Parathyroid adenoma (tissue), 2 donors: ENCODE data around the gene CALY.

ENCODE experiments used
- H2AFZ ChIP-seq: fragments of 300-600 bp; sonication (generic); one replicate; pipeline ENCODE4 v1.7.0; 2017; ENCODE audit warnings: antibody characterized with exemption, mild to moderate bottlenecking
- H3K27ac ChIP-seq: fragments of 300-600 bp; sonication (generic); one replicate; pipeline ENCODE4 v1.7.0; 2017
- H3K27me3 ChIP-seq: fragments of 300-600 bp; sonication (generic); one replicate; pipeline ENCODE4 v1.7.0; 2017; ENCODE audit warnings: low read length; ENCODE audit not compliant: control insufficient read depth, insufficient read depth
- H3K36me3 ChIP-seq: fragments of 300-600 bp; sonication (generic); one replicate; pipeline ENCODE4 v1.7.0; 2017; ENCODE audit warnings: low read length; ENCODE audit not compliant: control insufficient read depth, insufficient read depth
- H3K4me1 ChIP-seq: fragments of 300-600 bp; sonication (generic); one replicate; pipeline ENCODE4 v1.7.0; 2017; ENCODE audit warnings: control low read depth
- H3K4me2 ChIP-seq: fragments of 300-600 bp; sonication (generic); one replicate; pipeline ENCODE4 v1.7.0; 2017; ENCODE audit warnings: low read length
- H3K4me3 ChIP-seq: fragments of 300-600 bp; sonication (generic); one replicate; pipeline ENCODE4 v1.7.0; 2017; ENCODE audit warnings: low read depth, low read length
- H3K79me2 ChIP-seq: fragments of 300-600 bp; sonication (generic); one replicate; pipeline ENCODE4 v1.7.0; 2017; ENCODE audit warnings: control low read depth
- H3K9ac ChIP-seq: fragments of 300-600 bp; sonication (generic); one replicate; pipeline ENCODE4 v1.7.0; 2017; ENCODE audit warnings: mild to moderate bottlenecking
- H3K9me3 ChIP-seq: fragments of 300-600 bp; sonication (generic); one replicate; pipeline ENCODE4 v1.7.0; 2017; ENCODE audit warnings: low read length; ENCODE audit not compliant: control insufficient read depth
- TF ChIP-seq, protein P1 (sequence below): fragments of 300-600 bp; sonication (generic); IDR thresholded peaks from one replicate; pipeline ENCODE4 v1.7.0; 2017; ENCODE audit warnings: antibody characterized with exemption, mild to moderate bottlenecking
- donor health status: primary hyperparathyroidism.

Gene CALY

DNA sequence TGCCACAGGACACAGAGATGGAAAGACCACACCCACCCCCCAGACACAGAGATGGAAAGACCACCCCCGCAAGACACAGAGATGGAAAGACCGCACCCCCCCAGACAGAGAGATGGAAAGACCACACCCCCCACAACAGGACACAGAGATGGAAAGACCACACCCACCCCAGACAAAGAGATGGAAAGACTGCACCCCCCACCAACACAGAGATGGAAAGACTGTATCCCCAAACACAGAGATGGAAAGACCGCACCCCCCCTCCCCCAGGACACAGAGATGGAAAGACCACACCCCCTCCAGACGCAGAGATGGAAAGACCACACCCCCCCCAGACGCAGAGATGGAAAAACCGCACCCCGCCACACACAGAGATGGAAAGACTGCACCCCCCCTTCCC is 20.0 kb downstream of the CALY start:
- Histone ChIP-seq H3K36me3 (no peaks in the 10 kb centered on the region), H3K4me1 (peaks cover 3% of the 10 kb centered on the region), H3K27me3 (no peaks in the 10 kb centered on the region), H3K4me2 (no peak overlapping the region), H3K9me3 (no peaks in the 10 kb centered on the region), H3K4me3 (no peak overlapping the region), H3K27ac (no peak overlapping the region), H3K79me2 (no peaks in the 10 kb centered on the region), H3K9ac (no peak overlapping the region), H2AFZ (no peak overlapping the region)
- TF ChIP-seq, protein P1, sequence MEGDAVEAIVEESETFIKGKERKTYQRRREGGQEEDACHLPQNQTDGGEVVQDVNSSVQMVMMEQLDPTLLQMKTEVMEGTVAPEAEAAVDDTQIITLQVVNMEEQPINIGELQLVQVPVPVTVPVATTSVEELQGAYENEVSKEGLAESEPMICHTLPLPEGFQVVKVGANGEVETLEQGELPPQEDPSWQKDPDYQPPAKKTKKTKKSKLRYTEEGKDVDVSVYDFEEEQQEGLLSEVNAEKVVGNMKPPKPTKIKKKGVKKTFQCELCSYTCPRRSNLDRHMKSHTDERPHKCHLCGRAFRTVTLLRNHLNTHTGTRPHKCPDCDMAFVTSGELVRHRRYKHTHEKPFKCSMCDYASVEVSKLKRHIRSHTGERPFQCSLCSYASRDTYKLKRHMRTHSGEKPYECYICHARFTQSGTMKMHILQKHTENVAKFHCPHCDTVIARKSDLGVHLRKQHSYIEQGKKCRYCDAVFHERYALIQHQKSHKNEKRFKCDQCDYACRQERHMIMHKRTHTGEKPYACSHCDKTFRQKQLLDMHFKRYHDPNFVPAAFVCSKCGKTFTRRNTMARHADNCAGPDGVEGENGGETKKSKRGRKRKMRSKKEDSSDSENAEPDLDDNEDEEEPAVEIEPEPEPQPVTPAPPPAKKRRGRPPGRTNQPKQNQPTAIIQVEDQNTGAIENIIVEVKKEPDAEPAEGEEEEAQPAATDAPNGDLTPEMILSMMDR, result no peak

DNA sequence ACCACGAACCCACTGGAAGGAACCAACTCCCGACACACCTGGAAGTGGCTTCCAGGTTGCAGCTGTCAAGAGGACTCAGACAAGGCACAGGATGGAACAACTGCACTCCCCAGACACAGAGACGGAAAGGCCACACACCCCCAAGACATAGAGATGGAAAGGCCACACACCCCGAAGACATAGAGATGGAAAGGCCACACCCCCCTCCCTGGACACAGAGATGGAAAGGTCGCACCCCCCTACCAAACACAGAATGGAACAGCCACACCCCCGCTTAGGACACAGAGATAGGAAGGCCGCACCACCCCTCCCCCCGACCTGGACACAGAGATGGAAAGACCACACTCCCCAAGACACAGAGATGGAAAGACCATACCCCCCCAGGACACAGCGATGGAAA is 20.4 kb downstream of the CALY start:
- no peaks in the 10 kb centered on the region for H3K27me3 ChIP-seq
- H3K36me3 ChIP-seq, result no peaks in the 10 kb centered on the region
- H3K9ac ChIP-seq, result no peak overlapping the region
- H3K4me1 ChIP-seq, result peaks cover 3% of the 10 kb centered on the region
- no peaks in the 10 kb centered on the region for H3K79me2 ChIP-seq
- H3K27ac ChIP-seq, result no peak overlapping the region
- no peaks in the 10 kb centered on the region for H3K9me3 ChIP-seq
- TF ChIP-seq, protein P1, result no peak
- H3K4me3 ChIP-seq, result no peak overlapping the region
- H2AFZ ChIP-seq, result no peak overlapping the region
- H3K4me2 ChIP-seq, result no peak overlapping the region

DNA sequence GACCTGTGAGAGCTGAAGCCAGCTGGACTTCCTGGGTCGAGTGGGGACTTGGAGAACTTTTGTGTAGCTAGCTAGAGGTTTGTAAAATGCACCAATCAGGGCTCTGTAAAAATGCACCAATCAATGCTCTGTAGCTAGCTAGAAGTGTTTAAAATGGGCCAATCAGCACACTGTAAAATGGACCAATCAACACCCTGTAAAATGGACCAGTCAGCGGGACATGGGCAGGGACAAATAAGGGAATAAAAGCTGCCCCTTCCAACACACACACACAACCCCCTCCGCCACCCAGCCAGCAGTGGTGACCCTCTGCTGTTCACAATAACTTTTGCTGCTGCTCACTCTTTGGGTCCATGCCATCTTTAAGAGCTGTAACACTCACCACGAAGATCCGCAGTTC is 20.8 kb downstream of the CALY start:
- Histone ChIP-seq H3K27ac (no peak overlapping the region), H3K36me3 (no peaks in the 10 kb centered on the region), H3K4me3 (no peak overlapping the region), H2AFZ (no peak overlapping the region), H3K4me1 (peaks cover 3% of the 10 kb centered on the region), H3K9ac (no peak overlapping the region), H3K79me2 (no peaks in the 10 kb centered on the region), H3K4me2 (no peak overlapping the region), H3K27me3 (no peaks in the 10 kb centered on the region), H3K9me3 (no peaks in the 10 kb centered on the region)
- TF ChIP-seq, protein P1, result no peak

DNA sequence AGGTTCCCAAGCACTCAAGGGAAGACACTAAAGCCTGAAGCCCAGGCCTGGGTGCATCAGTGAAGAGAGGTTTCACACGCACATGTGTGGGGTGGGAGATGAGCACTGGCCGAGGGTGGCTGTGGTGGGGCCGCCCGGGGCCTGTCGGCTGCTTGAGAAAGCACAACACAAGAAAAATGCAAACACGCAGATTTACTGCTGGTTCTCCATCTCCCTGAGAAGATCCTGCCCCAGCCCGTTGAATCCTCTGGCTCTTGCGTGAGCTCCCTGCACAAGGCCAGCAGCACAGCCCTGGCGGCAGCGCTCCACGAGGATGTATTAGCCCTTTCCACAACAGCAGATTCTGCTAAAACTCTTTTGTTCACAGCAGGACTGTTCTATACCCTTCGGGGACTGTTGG is 21.8 kb downstream of the CALY start:
- peaks cover 3% of the 10 kb centered on the region for H3K4me1 ChIP-seq
- H3K9ac ChIP-seq, result no peak overlapping the region
- no peaks in the 10 kb centered on the region for H3K79me2 ChIP-seq
- H3K4me2 ChIP-seq, result no peak overlapping the region
- no peaks in the 10 kb centered on the region for H3K9me3 ChIP-seq
- TF ChIP-seq, protein P1, result no peak
- no peak overlapping the region for H2AFZ ChIP-seq
- H3K4me3 ChIP-seq, result no peak overlapping the region
- no peaks in the 10 kb centered on the region for H3K36me3 ChIP-seq
- H3K27me3 ChIP-seq, result no peaks in the 10 kb centered on the region
- no peak overlapping the region for H3K27ac ChIP-seq

DNA sequence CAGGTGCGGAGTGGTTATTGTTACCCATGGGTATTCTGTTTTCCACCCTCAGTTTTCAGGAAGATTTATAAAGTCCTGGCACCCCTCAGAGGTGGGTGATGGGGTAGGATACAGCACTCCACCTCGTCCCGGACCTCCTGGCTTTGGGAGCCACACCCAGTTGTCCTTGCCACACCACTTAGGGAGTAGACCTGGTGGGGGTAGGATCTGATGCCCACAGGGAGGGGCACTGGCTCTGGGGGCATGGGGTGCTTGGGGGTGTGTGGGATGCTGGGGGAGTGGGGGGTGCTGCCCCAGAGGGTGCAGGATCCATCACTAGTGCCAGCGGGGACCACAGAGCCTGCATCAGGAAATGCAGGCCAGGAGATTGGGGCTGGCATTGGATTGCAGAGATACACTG is 23.5 kb downstream of the CALY start:
- H3K27ac ChIP-seq, result no peak overlapping the region

More for the DNA sequence above, 23.5 kb downstream of the CALY start:
- H3K4me1 ChIP-seq, result no peaks in the 10 kb centered on the region
- no peak overlapping the region for H3K4me3 ChIP-seq
- no peaks in the 10 kb centered on the region for H3K36me3 ChIP-seq
- no peaks in the 10 kb centered on the region for H3K27me3 ChIP-seq
- no peak overlapping the region for H2AFZ ChIP-seq
- H3K4me2 ChIP-seq, result no peak overlapping the region
- no peaks in the 10 kb centered on the region for H3K79me2 ChIP-seq
- TF ChIP-seq, protein P1, result no peak
- no peaks in the 10 kb centered on the region for H3K9me3 ChIP-seq
- no peak overlapping the region for H3K9ac ChIP-seq
